GM12873 (cell line): ENCODE results near the gene SOWAHA.

Experiments used
- CTCF ChIP-seq: IDR thresholded peaks from 2 replicates; pipeline ENCODE4 v1.5.1; 2012; ENCODE audit warnings: low read depth, mild to moderate bottlenecking, moderate library complexity, low read length, control low read depth; ENCODE audit not compliant: insufficient read depth; ENCODE audit errors: missing control alignments

Gene SOWAHA

GRCh38 chr5:132813599-132814502 is 749 bp downstream of the SOWAHA start:
- TF ChIP-seq CTCF = no peak

DNA sequence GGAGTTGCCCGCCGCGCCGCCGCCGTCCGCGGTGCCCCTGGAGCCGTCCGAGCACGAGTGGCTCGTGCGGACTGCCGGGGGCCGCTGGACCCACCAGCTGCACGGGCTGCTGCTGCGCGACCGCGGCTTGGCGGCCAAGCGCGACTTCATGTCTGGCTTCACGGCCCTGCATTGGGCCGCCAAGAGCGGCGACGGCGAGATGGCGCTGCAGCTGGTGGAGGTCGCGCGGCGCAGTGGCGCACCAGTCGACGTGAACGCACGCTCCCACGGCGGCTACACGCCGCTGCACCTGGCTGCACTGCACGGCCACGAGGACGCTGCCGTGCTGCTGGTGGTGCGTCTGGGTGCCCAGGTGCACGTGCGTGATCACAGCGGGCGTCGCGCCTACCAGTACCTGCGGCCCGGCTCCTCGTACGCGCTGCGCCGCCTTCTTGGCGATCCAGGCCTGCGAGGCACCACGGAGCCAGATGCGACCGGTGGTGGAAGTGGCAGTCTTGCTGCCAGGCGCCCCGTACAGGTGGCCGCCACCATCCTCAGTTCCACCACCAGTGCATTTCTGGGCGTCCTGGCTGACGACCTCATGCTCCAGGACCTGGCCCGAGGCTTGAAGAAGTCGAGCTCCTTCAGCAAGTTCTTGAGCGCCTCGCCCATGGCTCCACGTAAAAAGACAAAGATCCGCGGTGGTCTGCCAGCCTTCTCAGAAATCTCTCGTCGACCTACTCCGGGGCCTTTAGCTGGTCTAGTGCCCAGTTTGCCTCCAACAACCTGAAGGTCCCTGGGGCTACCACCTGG is 1.6 kb downstream of the SOWAHA start:
- TF ChIP-seq CTCF = no peak

GRCh38 chr5:132815454-132815853 is 2.4 kb downstream of the SOWAHA start:
- TF ChIP-seq CTCF = no peak

DNA sequence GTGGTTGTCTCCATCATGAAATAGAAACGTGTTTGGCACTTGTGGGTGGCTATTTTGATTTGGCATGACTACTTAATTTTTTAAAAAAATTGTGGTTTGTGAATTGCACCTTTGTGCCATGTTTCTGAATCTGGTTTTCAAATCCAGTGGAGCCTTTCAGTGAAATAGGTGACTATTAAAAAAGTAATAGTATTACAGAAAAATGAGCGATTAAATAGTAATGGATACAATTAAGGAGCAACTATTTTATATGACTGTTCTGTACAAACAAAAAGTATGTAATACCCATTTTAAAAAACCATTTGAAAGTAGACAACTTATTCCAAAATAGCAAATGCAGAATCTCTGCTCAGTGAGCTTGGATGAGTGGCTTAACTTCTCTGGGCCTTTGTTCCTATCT is 3.0 kb downstream of the SOWAHA start:
- no peak for TF ChIP-seq CTCF

DNA sequence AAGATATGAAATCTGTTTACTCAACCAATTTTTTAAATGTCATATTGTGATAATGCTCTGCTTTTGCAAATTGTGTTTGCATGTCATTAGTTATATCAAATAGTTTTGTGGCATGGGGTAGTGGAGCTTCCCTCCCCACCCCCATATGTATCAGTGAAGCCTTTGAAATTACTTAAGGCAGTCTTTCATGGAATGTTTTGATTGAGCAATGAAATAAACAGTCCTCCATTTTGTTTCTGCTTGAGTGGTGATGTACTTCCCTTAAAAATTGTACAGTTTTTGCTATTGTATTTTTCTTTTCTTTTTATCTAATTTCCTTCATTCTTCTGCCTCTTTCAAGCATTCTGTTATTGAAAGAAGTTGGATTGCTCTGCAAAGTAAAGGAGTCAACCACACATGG is 3.5 kb downstream of the SOWAHA start:
- TF ChIP-seq CTCF = no peak

DNA sequence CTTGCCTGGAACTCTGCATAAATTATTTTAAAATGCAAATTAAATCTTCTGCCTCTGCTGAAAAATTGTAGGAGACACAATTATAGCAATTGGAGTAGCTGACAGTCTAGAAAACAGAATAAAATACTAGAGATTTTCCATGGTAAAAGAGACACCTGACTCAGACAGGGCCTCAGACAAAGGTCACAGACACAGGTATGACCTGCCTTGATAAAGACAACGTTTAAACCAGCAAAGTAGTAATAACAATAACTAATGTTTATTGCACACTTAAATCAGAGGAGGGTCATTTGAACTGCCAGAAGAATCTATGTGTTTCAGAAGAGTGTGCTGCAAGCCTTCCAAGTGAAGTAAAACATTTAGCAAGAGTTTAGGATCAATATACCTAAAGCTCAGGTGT is 3.9 kb downstream of the SOWAHA start:
- TF ChIP-seq CTCF = no peak

DNA sequence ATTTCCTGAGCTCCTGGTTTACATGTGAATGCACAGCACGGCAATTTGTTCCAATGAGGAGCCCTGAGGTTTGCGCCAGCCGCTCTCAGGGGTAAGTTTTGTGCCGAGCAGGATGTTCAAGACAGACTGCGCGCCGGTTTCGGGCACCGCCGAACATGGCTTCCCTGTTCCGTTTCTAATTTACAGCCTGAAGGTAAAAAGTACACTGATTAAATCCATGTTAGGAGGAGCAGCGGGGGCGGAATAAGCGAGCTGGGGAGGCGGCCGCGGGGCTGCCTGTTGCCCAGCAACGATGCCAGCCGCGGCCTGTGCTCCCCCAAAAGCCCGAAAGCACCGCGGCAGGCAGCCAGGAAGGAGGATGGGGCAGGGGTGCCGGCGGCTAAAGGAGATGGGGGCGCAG is 6.4 kb downstream of the SOWAHA start:
- TF ChIP-seq CTCF = no peak
